Keratinocyte (primary cell): ENCODE measurements around the gene TSPEAR.

Source experiments
- CTCF ChIP-seq, 3 experiments: IDR thresholded peaks in 1 of 3; conservative IDR thresholded peaks in 1 of 3; optimal IDR thresholded peaks in 1 of 3; 2 replicates in 2 of 3; 3 replicates in 1 of 3; pipeline versions ENCODE3 to v1.5.1; 2011; ENCODE audit warnings: low read length in 3 of 3, mild to moderate bottlenecking in 3 of 3, moderate library complexity in 2 of 3, control low read depth in 1 of 3, inconsistent platforms in 1 of 3; ENCODE audit not compliant: insufficient read depth in 2 of 3; ENCODE audit errors: extremely low read depth in 1 of 3
- EZH2 ChIP-seq: IDR thresholded peaks from one replicate; pipeline ENCODE4 v1.6.1; 2012; ENCODE audit warnings: inconsistent platforms, mild to moderate bottlenecking, low read length, moderate library complexity

GRCh38 chr21:44653656-44654575 lies 57.5 kb downstream of the TSPEAR start:
- no peak for TF ChIP-seq CTCF (optimal IDR thresholded peaks at IDR 0.05 in 1 of 3, IDR thresholded peaks at IDR 0.05 in 1 of 3, conservative IDR thresholded peaks at IDR 0.05 in 1 of 3; ENCODE audit: extremely low read depth in 1 of 3, insufficient read depth in 2 of 3, low read length in 3 of 3)
- no peak for TF ChIP-seq EZH2
